Inflammatory macrophage treated with lipopolysaccharide for 4 hours (primary cell): ENCODE results near the gene SRD5A3.

Source experiments
- DNase-seq: peaks from one replicate; pipeline ENCODE4 v3.0.0-alpha.2; 2020

Gene SRD5A3

GRCh38 chr4:55380576-55380975 is 34.5 kb downstream of the SRD5A3 start:
- no peak for DNase-seq

- DNase-seq = no peak
Observed at GRCh38 chr4:55381502-55381901, 35.5 kb downstream of the SRD5A3 start.

GRCh38 chr4:55382488-55383003 is 36.5 kb downstream of the SRD5A3 start:
- peak; percentile 60 for DNase-seq

- no peak for DNase-seq
Observed at GRCh38 chr4:55385201-55385649, 39.2 kb downstream of the SRD5A3 start.

- no peak for DNase-seq
Observed at GRCh38 chr4:55386073-55386472, 40.0 kb downstream of the SRD5A3 start.

- DNase-seq = no peak
Observed at GRCh38 chr4:55386840-55387239, 40.8 kb downstream of the SRD5A3 start.

GRCh38 chr4:55393461-55394320 is 47.6 kb downstream of the SRD5A3 start:
- DNase-seq = no peak

GRCh38 chr4:55395218-55395528 is 49.1 kb downstream of the SRD5A3 start:
- DNase-seq = no peak

- peak; percentile 95 for DNase-seq
Observed at GRCh38 chr4:55395529-55396307, 49.7 kb downstream of the SRD5A3 start, which contains the start of gene TMEM165. Gene TMEM165, plus strand, starts transcription at chr4:55395957. Its CDS starts 233 bp downstream, at chr4:55396190.

GRCh38 chr4:55396308-55397125 is 50.5 kb downstream of the SRD5A3 start:
- DNase-seq = peak; percentile 50

- DNase-seq = no peak
Observed at GRCh38 chr4:55397126-55397436, 51.0 kb downstream of the SRD5A3 start.

GRCh38 chr4:55397520-55398321 is 51.7 kb downstream of the SRD5A3 start:
- DNase-seq = peak; percentile 96

- peak; percentile 45 for DNase-seq
Observed at GRCh38 chr4:55398461-55398860, 52.4 kb downstream of the SRD5A3 start.

GRCh38 chr4:55398966-55399365 is 52.9 kb downstream of the SRD5A3 start:
- no peak for DNase-seq

- no peak for DNase-seq
Observed at GRCh38 chr4:55399581-55399980, 53.5 kb downstream of the SRD5A3 start.

- no peak for DNase-seq
Observed at GRCh38 chr4:55405073-55405472, 59.0 kb downstream of the SRD5A3 start.

- DNase-seq = no peak
Observed at GRCh38 chr4:55406545-55406944, 60.5 kb downstream of the SRD5A3 start.

- no peak for DNase-seq
Observed at GRCh38 chr4:55407119-55407518, 61.1 kb downstream of the SRD5A3 start.

GRCh38 chr4:55407764-55408163 is 61.7 kb downstream of the SRD5A3 start:
- DNase-seq = no peak

- peak; percentile 23 for DNase-seq
Observed at GRCh38 chr4:55409468-55410171, 63.6 kb downstream of the SRD5A3 start.

GRCh38 chr4:55410431-55410830 is 64.4 kb downstream of the SRD5A3 start:
- DNase-seq = no peak

- DNase-seq = no peak
Observed at GRCh38 chr4:55411621-55412020, 65.6 kb downstream of the SRD5A3 start.
